Gastrocnemius medialis (tissue), 4 donors: ENCODE data around the gene AXL.

Source experiments
- POLR2A ChIP-seq, 2 donors: fragments of 450-650 bp; IDR thresholded peaks; one replicate each; pipeline ENCODE4 v1.6.1; 2017; ENCODE audit warnings: antibody characterized with exemption in 2 of 2, mild to moderate bottlenecking in 2 of 2, moderate library complexity in 2 of 2
- TF ChIP-seq, protein P1 (sequence below), 5 experiments: fragments of 450-650 bp in 3 of 5; fragments of 200-600 bp in 2 of 5; sonication (generic) in 2 of 5; IDR thresholded peaks in 4 of 5; conservative IDR thresholded peaks in 1 of 5; 1 replicate in 4 of 5; 2 replicates in 1 of 5; pipeline ENCODE4 v1.5.1; 2016 to 2019; ENCODE audit warnings: antibody characterized with exemption in 5 of 5, mild to moderate bottlenecking in 3 of 5, moderate library complexity in 3 of 5

DNA sequence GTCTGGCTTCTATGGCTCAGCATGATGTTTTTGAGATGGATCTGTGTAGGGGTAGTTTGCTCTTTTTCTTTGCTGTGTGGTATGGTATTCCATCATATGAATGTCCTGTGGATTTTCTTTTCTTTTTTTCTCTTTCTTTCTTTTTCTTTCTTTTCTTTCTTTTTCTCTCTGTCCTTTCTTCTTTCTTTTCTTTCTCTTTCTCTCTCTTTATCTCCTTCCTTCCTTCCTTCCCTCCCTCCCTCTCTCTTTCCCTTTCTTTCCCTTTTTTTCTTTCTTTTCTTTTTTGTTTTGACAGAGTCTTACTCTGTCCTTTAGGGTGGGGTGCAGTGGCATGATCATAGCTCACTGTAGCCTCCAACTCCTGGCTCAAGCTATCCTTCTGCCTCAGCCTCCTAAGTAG, 36.1 kb downstream of the AXL start:
- TF ChIP-seq, protein P1, sequence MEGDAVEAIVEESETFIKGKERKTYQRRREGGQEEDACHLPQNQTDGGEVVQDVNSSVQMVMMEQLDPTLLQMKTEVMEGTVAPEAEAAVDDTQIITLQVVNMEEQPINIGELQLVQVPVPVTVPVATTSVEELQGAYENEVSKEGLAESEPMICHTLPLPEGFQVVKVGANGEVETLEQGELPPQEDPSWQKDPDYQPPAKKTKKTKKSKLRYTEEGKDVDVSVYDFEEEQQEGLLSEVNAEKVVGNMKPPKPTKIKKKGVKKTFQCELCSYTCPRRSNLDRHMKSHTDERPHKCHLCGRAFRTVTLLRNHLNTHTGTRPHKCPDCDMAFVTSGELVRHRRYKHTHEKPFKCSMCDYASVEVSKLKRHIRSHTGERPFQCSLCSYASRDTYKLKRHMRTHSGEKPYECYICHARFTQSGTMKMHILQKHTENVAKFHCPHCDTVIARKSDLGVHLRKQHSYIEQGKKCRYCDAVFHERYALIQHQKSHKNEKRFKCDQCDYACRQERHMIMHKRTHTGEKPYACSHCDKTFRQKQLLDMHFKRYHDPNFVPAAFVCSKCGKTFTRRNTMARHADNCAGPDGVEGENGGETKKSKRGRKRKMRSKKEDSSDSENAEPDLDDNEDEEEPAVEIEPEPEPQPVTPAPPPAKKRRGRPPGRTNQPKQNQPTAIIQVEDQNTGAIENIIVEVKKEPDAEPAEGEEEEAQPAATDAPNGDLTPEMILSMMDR (IDR thresholded peaks at IDR 0.05 in 4 of 5, conservative IDR thresholded peaks at IDR 0.05 in 1 of 5), result no peak
- TF ChIP-seq POLR2A (IDR thresholded peaks at IDR 0.05), result no peak
